WTC11 (cell line): ENCODE data around the gene CHMP1B. TPM values are rescaled to one million over a fixed set of nuclear protein-coding genes. Genes with fewer than 3 reads are reported as not detected.

Experiments
- ATAC-seq: fragments of 200-7000 bp; cut with Tn5 transposase; 2 replicates; pipeline ENCODE4 v1.10.0; 2021; ENCODE audit warnings: mild to moderate bottlenecking, moderate library complexity
- CTCF ChIA-PET: fragments of 300-600 bp; sonication (Branson Sonifier 250); formaldehyde crosslinking; loops from one replicate; lab custom pipeline; 2021; ENCODE audit warnings: antibody characterized with exemption; lab: Charles Lee
- POLR2A ChIA-PET: fragments of 350-600 bp; sonication (Branson Sonifier 250); formaldehyde crosslinking; loops from one replicate; lab custom pipeline; 2021; ENCODE audit warnings: antibody characterized with exemption; lab: Charles Lee
- DNase-seq: peaks from one replicate; pipeline ENCODE4 v3.0.0; 2021; ENCODE audit warnings: low spot score
- H3K27ac Mint-ChIP-seq: 2 replicates; pipeline ENCODE4 v1.8.0; 2021; ENCODE audit warnings: mixed read lengths
- H3K27me3 Mint-ChIP-seq: 2 replicates; pipeline ENCODE4 v1.8.0; 2021; ENCODE audit warnings: low read depth, mild to moderate bottlenecking, moderate library complexity, mixed read lengths
- H3K36me3 Mint-ChIP-seq: 2 replicates; pipeline ENCODE4 v1.8.0; 2021; ENCODE audit warnings: mixed read lengths
- H3K4me1 Mint-ChIP-seq: 2 replicates; pipeline ENCODE4 v1.8.0; 2022; ENCODE audit warnings: mixed read lengths
- H3K4me3 Mint-ChIP-seq: 2 replicates; pipeline ENCODE4 v1.8.0; 2021; ENCODE audit warnings: mild to moderate bottlenecking, moderate library complexity, mixed read lengths
- H3K9me3 Mint-ChIP-seq: 2 replicates; pipeline ENCODE4 v1.8.0; 2021; ENCODE audit warnings: mixed read lengths
- FOXK1 ChIP-seq: sonication (generic); formaldehyde crosslinking; IDR thresholded peaks from 2 replicates; pipeline ENCODE4 v1.8.0; 2022; ENCODE audit warnings: mild to moderate bottlenecking, moderate library complexity, missing genetic modification reagents
- MAX ChIP-seq: sonication (generic); formaldehyde crosslinking; IDR thresholded peaks from 2 replicates; pipeline ENCODE4 v1.8.0; 2022; ENCODE audit warnings: mild to moderate bottlenecking, missing genetic modification reagents
- OVOL2 ChIP-seq: fragments of 250-450 bp; sonication (Bioruptor Pico); IDR thresholded peaks from 2 replicates; pipeline ENCODE4 v1.9.0; 2021; ENCODE audit warnings: mild to moderate bottlenecking, borderline replicate concordance
- PRRX2 ChIP-seq: fragments of 250-450 bp; sonication (Bioruptor Pico); IDR thresholded peaks from 2 replicates; pipeline ENCODE4 v1.8.0; 2021; ENCODE audit warnings: mild to moderate bottlenecking
- RORB ChIP-seq: fragments of 250-450 bp; sonication (Bioruptor Pico); IDR thresholded peaks from 2 replicates; pipeline ENCODE4 v1.9.0; 2021; ENCODE audit warnings: mild to moderate bottlenecking
- SMAD4 ChIP-seq: sonication (generic); formaldehyde crosslinking; IDR thresholded peaks from 2 replicates; pipeline ENCODE4 v1.8.0; 2022; ENCODE audit warnings: mild to moderate bottlenecking, missing genetic modification reagents
- TCF7 ChIP-seq: sonication (generic); formaldehyde crosslinking; IDR thresholded peaks from 2 replicates; pipeline ENCODE4 v1.8.0; 2022; ENCODE audit warnings: mild to moderate bottlenecking, low read depth, missing genetic modification reagents, moderate library complexity
- TP53 ChIP-seq: sonication (generic); formaldehyde crosslinking; IDR thresholded peaks from 2 replicates; pipeline ENCODE4 v1.8.1; 2023; ENCODE audit warnings: mild to moderate bottlenecking, missing genetic modification reagents
- USF2 ChIP-seq: sonication (generic); formaldehyde crosslinking; IDR thresholded peaks from 2 replicates; pipeline ENCODE4 v1.8.1; 2023; ENCODE audit warnings: mild to moderate bottlenecking, missing genetic modification reagents, moderate library complexity
- ZBTB21 ChIP-seq: sonication (generic); formaldehyde crosslinking; IDR thresholded peaks from 2 replicates; pipeline ENCODE4 v1.8.1; 2023; ENCODE audit warnings: mild to moderate bottlenecking, missing genetic modification reagents, borderline replicate concordance
- ZBTB43 ChIP-seq: sonication (generic); formaldehyde crosslinking; IDR thresholded peaks from 2 replicates; pipeline ENCODE4 v1.8.1; 2023; ENCODE audit warnings: mild to moderate bottlenecking, missing genetic modification reagents
- ZNF121 ChIP-seq: sonication (generic); formaldehyde crosslinking; IDR thresholded peaks from 2 replicates; pipeline ENCODE4 v1.8.0; 2023; ENCODE audit warnings: missing genetic modification reagents
- ZNF138 ChIP-seq: sonication (generic); formaldehyde crosslinking; conservative IDR thresholded peaks from 2 replicates; pipeline ENCODE4 v1.8.1; 2022; ENCODE audit warnings: mild to moderate bottlenecking, moderate library complexity, missing genetic modification reagents
- ZNF219 ChIP-seq: sonication (generic); formaldehyde crosslinking; IDR thresholded peaks from 2 replicates; pipeline ENCODE4 v1.8.0; 2023; ENCODE audit warnings: missing genetic modification reagents, mild to moderate bottlenecking, borderline replicate concordance
- ZNF263 ChIP-seq: sonication (generic); formaldehyde crosslinking; IDR thresholded peaks from 2 replicates; pipeline ENCODE4 v1.8.1; 2022; ENCODE audit warnings: low read depth, mild to moderate bottlenecking, moderate library complexity, missing genetic modification reagents
- ZNF317 ChIP-seq: sonication (generic); formaldehyde crosslinking; IDR thresholded peaks from 2 replicates; pipeline ENCODE4 v1.8.1; 2023; ENCODE audit warnings: low read depth, mild to moderate bottlenecking, moderate library complexity, missing genetic modification reagents, borderline replicate concordance
- ZNF512 ChIP-seq: sonication (generic); formaldehyde crosslinking; IDR thresholded peaks from 2 replicates; pipeline ENCODE4 v1.8.1; 2022; ENCODE audit warnings: missing genetic modification reagents, borderline replicate concordance
- total RNA-seq: library from RNA; stranded (reverse); gene quantifications from 3 replicates; pipeline ENCODE4 v1.2.3, GENCODE V29; 2021
- TF ChIP-seq, protein P1 (sequence below): sonication (generic); formaldehyde crosslinking; conservative IDR thresholded peaks from 2 replicates; pipeline ENCODE4 v1.8.1; 2022; ENCODE audit warnings: mild to moderate bottlenecking, missing genetic modification reagents
- TF ChIP-seq, protein P2 (sequence below): sonication (generic); formaldehyde crosslinking; IDR thresholded peaks from 2 replicates; pipeline ENCODE4 v1.8.0; 2023; ENCODE audit warnings: missing genetic modification reagents
- TF ChIP-seq, protein P3 (sequence below): sonication (generic); formaldehyde crosslinking; IDR thresholded peaks from 2 replicates; pipeline ENCODE4 v1.8.1; 2022; ENCODE audit warnings: mild to moderate bottlenecking, moderate library complexity, missing genetic modification reagents
- TF ChIP-seq, protein P4 (sequence below): fragments of 250-450 bp; sonication (Bioruptor Pico); IDR thresholded peaks from 2 replicates; pipeline ENCODE4 v1.9.0; 2021; ENCODE audit warnings: mild to moderate bottlenecking, borderline replicate concordance
- TF ChIP-seq, protein P5 (sequence below): fragments of 250-450 bp; sonication (Bioruptor Pico); IDR thresholded peaks from 2 replicates; pipeline ENCODE4 v1.8.0; 2021; ENCODE audit warnings: mild to moderate bottlenecking

CHMP1B gene
- total RNA-seq, 1 experiment from 2014 or later: 37.2 TPM

DNA sequence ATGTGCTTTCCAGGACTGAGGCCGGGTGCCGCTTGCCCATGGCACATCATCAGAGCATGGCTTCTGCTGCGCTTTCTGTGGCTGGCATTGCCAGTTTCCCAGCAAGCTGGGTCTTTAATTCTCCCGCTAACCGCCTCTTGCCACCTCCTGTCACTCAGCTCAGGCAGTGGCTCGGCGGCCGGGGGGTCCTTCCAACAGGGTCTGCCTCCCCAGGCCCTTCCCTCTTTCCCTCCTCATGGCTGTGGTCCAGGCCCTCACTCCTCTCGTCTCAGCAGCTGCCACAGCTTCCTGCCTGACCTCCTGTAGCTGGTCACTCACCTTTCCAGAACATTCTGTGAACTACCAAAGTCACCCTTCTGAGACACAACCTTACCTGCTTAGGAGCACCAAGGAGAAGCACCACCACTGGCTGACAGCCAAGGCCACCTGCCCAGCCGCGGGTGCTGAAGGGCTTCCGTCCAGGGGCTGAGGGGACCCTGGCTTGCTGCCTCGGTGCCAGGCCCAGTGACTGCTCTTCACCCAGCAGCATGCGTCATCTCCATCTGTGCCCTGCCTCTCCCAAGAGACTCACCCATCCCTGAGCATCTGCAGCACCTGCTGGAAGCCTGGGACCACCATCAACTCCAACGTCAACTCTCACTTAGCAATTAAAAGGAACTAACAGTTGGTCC lies 22.6 kb downstream of the CHMP1B start:
- Mint-ChIP-seq H3K4me1 (peaks cover 15% of the 10 kb centered on the region), H3K27ac (peak overlapping the region; percentile 38; the same call in 1 of the 2 replicates), H3K27me3 (no peaks in the 10 kb centered on the region), H3K9me3 (peaks cover 15% of the 10 kb centered on the region), H3K4me3 (no peak overlapping the region), H3K36me3 (peaks cover 40% of the 10 kb centered on the region)
- TF ChIP-seq TCF7 (CRISPR knock-in tag) (no peak), ZNF317 (CRISPR knock-in tag) (no peak), USF2 (CRISPR knock-in tag) (no peak), ZNF121 (CRISPR knock-in tag) (no peak), MAX (CRISPR knock-in tag) (no peak), FOXK1 (CRISPR knock-in tag) (no peak), ZBTB21 (CRISPR knock-in tag) (no peak), OVOL2 (no peak)
- TF ChIP-seq, protein P1, sequence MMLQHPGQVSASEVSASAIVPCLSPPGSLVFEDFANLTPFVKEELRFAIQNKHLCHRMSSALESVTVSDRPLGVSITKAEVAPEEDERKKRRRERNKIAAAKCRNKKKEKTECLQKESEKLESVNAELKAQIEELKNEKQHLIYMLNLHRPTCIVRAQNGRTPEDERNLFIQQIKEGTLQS (CRISPR knock-in tag): no peak
- no peak for ATAC-seq
- ChIA-PET CTCF (interaction anchor here (1.2 kb wide), 1 partner anchor 57 kb away, joined by 3 read pairs; no protein-coding TSS in a partner anchor), POLR2A (interaction anchor here (0.5 kb wide), 1 partner anchor 33 kb away, joined by 3 read pairs; no protein-coding TSS in a partner anchor)
- DNase-seq: no peak

GRCh38 chr18:11874676-11875075 lies 23.5 kb downstream of the CHMP1B start:
- Mint-ChIP-seq H3K4me3 (no peak overlapping the region), H3K27me3 (no peaks in the 10 kb centered on the region), H3K4me1 (peaks cover 15% of the 10 kb centered on the region), H3K9me3 (peaks cover 15% of the 10 kb centered on the region), H3K27ac (no peak overlapping the region), H3K36me3 (peaks cover 38% of the 10 kb centered on the region)
- DNase-seq (no peak), ATAC-seq (no peak)
- POLR2A ChIA-PET: no interaction called here
- CTCF ChIA-PET: no interaction called here
- TF ChIP-seq ZNF512 (CRISPR knock-in tag) (no peak), RORB (no peak), MAX (CRISPR knock-in tag) (no peak), ZBTB43 (CRISPR knock-in tag) (no peak), ZNF138 (CRISPR knock-in tag) (no peak), ZNF263 (no peak), FOXK1 (CRISPR knock-in tag) (no peak), TP53 (no peak), TCF7 (CRISPR knock-in tag) (no peak), ZNF219 (CRISPR knock-in tag) (no peak), PRRX2 (no peak), SMAD4 (CRISPR knock-in tag) (no peak)
- TF ChIP-seq, protein P2, sequence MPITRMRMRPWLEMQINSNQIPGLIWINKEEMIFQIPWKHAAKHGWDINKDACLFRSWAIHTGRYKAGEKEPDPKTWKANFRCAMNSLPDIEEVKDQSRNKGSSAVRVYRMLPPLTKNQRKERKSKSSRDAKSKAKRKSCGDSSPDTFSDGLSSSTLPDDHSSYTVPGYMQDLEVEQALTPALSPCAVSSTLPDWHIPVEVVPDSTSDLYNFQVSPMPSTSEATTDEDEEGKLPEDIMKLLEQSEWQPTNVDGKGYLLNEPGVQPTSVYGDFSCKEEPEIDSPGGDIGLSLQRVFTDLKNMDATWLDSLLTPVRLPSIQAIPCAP (CRISPR knock-in tag): no peak
- TF ChIP-seq, protein P3, sequence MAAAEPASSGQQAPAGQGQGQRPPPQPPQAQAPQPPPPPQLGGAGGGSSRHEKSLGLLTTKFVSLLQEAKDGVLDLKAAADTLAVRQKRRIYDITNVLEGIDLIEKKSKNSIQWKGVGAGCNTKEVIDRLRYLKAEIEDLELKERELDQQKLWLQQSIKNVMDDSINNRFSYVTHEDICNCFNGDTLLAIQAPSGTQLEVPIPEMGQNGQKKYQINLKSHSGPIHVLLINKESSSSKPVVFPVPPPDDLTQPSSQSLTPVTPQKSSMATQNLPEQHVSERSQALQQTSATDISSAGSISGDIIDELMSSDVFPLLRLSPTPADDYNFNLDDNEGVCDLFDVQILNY (CRISPR knock-in tag): no peak
- TF ChIP-seq, protein P4, sequence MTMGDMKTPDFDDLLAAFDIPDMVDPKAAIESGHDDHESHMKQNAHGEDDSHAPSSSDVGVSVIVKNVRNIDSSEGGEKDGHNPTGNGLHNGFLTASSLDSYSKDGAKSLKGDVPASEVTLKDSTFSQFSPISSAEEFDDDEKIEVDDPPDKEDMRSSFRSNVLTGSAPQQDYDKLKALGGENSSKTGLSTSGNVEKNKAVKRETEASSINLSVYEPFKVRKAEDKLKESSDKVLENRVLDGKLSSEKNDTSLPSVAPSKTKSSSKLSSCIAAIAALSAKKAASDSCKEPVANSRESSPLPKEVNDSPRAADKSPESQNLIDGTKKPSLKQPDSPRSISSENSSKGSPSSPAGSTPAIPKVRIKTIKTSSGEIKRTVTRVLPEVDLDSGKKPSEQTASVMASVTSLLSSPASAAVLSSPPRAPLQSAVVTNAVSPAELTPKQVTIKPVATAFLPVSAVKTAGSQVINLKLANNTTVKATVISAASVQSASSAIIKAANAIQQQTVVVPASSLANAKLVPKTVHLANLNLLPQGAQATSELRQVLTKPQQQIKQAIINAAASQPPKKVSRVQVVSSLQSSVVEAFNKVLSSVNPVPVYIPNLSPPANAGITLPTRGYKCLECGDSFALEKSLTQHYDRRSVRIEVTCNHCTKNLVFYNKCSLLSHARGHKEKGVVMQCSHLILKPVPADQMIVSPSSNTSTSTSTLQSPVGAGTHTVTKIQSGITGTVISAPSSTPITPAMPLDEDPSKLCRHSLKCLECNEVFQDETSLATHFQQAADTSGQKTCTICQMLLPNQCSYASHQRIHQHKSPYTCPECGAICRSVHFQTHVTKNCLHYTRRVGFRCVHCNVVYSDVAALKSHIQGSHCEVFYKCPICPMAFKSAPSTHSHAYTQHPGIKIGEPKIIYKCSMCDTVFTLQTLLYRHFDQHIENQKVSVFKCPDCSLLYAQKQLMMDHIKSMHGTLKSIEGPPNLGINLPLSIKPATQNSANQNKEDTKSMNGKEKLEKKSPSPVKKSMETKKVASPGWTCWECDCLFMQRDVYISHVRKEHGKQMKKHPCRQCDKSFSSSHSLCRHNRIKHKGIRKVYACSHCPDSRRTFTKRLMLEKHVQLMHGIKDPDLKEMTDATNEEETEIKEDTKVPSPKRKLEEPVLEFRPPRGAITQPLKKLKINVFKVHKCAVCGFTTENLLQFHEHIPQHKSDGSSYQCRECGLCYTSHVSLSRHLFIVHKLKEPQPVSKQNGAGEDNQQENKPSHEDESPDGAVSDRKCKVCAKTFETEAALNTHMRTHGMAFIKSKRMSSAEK: no peak
- TF ChIP-seq, protein P5, sequence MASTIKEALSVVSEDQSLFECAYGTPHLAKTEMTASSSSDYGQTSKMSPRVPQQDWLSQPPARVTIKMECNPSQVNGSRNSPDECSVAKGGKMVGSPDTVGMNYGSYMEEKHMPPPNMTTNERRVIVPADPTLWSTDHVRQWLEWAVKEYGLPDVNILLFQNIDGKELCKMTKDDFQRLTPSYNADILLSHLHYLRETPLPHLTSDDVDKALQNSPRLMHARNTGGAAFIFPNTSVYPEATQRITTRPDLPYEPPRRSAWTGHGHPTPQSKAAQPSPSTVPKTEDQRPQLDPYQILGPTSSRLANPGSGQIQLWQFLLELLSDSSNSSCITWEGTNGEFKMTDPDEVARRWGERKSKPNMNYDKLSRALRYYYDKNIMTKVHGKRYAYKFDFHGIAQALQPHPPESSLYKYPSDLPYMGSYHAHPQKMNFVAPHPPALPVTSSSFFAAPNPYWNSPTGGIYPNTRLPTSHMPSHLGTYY (CRISPR knock-in tag): no peak
